IMR-90 (cell line): ENCODE data around the gene PEAK1. TPM values are rescaled to one million over a fixed set of nuclear protein-coding genes. Genes with fewer than 3 reads are reported as not detected.
A peak's percentile ranks its signal among the peaks of the same experiment; 100 is the strongest.

Experiments used
- ATAC-seq: fragments of 200-7000 bp; cut with Tn5 transposase; 2 replicates; pipeline ENCODE4 v1.9.1; 2020; ENCODE audit warnings: low read depth, mild to moderate bottlenecking, moderate library complexity
- BruUV-seq: library from RNA; stranded (reverse); fragments of 400-500 nt; replicated peaks from 2 replicates; lab custom pipeline; 2021; lab: Mats Ljungman, UMichigan
- CTCF ChIA-PET: fragments of 300-600 bp; formaldehyde crosslinking; extraction: SDS; loops from one replicate; lab custom pipeline; 2021; ENCODE audit warnings: antibody characterized with exemption; lab: Yijun Ruan, JAX
- POLR2A ChIA-PET: fragments of 300-600 bp; sonication (Branson Sonifier 250); formaldehyde crosslinking; loops from one replicate; lab custom pipeline; 2022; ENCODE audit warnings: antibody characterized with exemption; ENCODE audit not compliant: unreplicated experiment; lab: Charles Lee
- DNase-seq: peaks from one replicate; pipeline ENCODE4 v3.0.0; 2013
- H2AFZ ChIP-seq: replicated peaks from 2 replicates; pipeline ENCODE3; 2013; ENCODE audit warnings: low read length, mild to moderate bottlenecking; ENCODE audit not compliant: poor library complexity
- H2AK5ac ChIP-seq: 2 replicates; pipeline ENCODE4 v1.6.1; 2013; ENCODE audit warnings: low read depth, low read length, inconsistent platforms
- H2AK9ac ChIP-seq: replicated peaks from 2 replicates; pipeline ENCODE3; 2013; ENCODE audit warnings: mild to moderate bottlenecking, low read depth, low read length, moderate library complexity; ENCODE audit not compliant: poor library complexity
- H2BK120ac ChIP-seq: 2 replicates; pipeline ENCODE4 v1.6.1; 2013; ENCODE audit warnings: low read depth, low read length, inconsistent platforms
- H2BK15ac ChIP-seq: 3 replicates; pipeline ENCODE4 v1.6.1; 2013; ENCODE audit warnings: low read depth, low read length, inconsistent platforms
- H2BK20ac ChIP-seq: 2 replicates; pipeline ENCODE4 v1.6.1; 2013; ENCODE audit warnings: low read depth, mild to moderate bottlenecking, inconsistent platforms, low read length, moderate library complexity
- H2BK5ac ChIP-seq: 2 replicates; pipeline ENCODE4 v1.6.1; 2013; ENCODE audit warnings: mild to moderate bottlenecking, low read depth, low read length, inconsistent platforms; ENCODE audit not compliant: poor library complexity, severe bottlenecking
- H3K14ac ChIP-seq: replicated peaks from 2 replicates; pipeline ENCODE4 v1.6.1; 2013; ENCODE audit warnings: low read depth, low read length, inconsistent platforms
- H3K18ac ChIP-seq: 2 replicates; pipeline ENCODE4 v1.6.1; 2013; ENCODE audit warnings: low read depth, low read length, control low read depth
- H3K23ac ChIP-seq: 2 replicates; pipeline ENCODE4 v1.6.1; 2013; ENCODE audit warnings: low read depth, low read length, inconsistent platforms
- H3K27ac ChIP-seq: 2 replicates; pipeline ENCODE4 v1.5.1; 2013; ENCODE audit warnings: mild to moderate bottlenecking, control low read depth, low read length; ENCODE audit not compliant: insufficient read depth
- H3K27me3 ChIP-seq: 2 replicates; pipeline ENCODE4 v1.6.1; 2013; ENCODE audit warnings: low read length; ENCODE audit not compliant: control insufficient read depth, insufficient read depth
- H3K36me3 ChIP-seq: 2 replicates; pipeline ENCODE4 v1.6.1; 2013; ENCODE audit warnings: low read length, mixed read lengths; ENCODE audit not compliant: control insufficient read depth, insufficient read depth
- H3K4ac ChIP-seq: 2 replicates; pipeline ENCODE4 v1.6.1; 2013; ENCODE audit warnings: low read depth, low read length, inconsistent platforms
- H3K4me1 ChIP-seq: 2 replicates; pipeline ENCODE4 v1.6.1; 2013; ENCODE audit warnings: low read length, mixed read lengths; ENCODE audit not compliant: control insufficient read depth, insufficient read depth
- H3K4me2 ChIP-seq: 2 replicates; pipeline ENCODE4 v1.6.1; 2013; ENCODE audit warnings: low read depth, mild to moderate bottlenecking, control low read depth, low read length, moderate library complexity
- H3K4me3 ChIP-seq: 2 replicates; pipeline ENCODE4 v1.5.1; 2013; ENCODE audit warnings: low read depth, mild to moderate bottlenecking, control low read depth, low read length, moderate library complexity; ENCODE audit not compliant: insufficient read depth
- H3K56ac ChIP-seq: 2 replicates; pipeline ENCODE4 v1.6.1; 2013; ENCODE audit warnings: low read length, inconsistent platforms; ENCODE audit not compliant: insufficient read depth; ENCODE audit errors: extremely low read depth
- H3K79me1 ChIP-seq, 2 experiments: 2 replicates each; pipeline ENCODE4 v1.6.1; 2013; ENCODE audit warnings: low read length in 2 of 2, inconsistent platforms in 1 of 2, low read depth in 1 of 2
- H3K9ac ChIP-seq: 2 replicates; pipeline ENCODE4 v1.6.1; 2013; ENCODE audit warnings: low read depth, low read length, control low read depth
- H3K9me1 ChIP-seq: 2 replicates; pipeline ENCODE4 v1.6.1; 2013; ENCODE audit warnings: low read length, inconsistent platforms; ENCODE audit not compliant: insufficient read depth
- H3K9me3 ChIP-seq: 2 replicates; pipeline ENCODE4 v1.6.1; 2013; ENCODE audit warnings: low read length; ENCODE audit not compliant: control insufficient read depth, insufficient read depth
- H4K20me1 ChIP-seq: 2 replicates; pipeline ENCODE4 v1.6.1; 2013; ENCODE audit warnings: low read length, inconsistent platforms; ENCODE audit not compliant: insufficient read depth
- H4K5ac ChIP-seq: 2 replicates; pipeline ENCODE4 v1.6.1; 2013; ENCODE audit warnings: mild to moderate bottlenecking, low read depth, low read length, control low read depth
- H4K8ac ChIP-seq, 2 experiments: 2 replicates each; pipeline ENCODE4 v1.6.1; 2013; ENCODE audit warnings: low read depth in 2 of 2, low read length in 2 of 2, control low read depth in 1 of 2, inconsistent platforms in 1 of 2
- H4K91ac ChIP-seq: 2 replicates; pipeline ENCODE4 v1.6.1; 2013; ENCODE audit warnings: low read depth, low read length, inconsistent platforms; ENCODE audit not compliant: insufficient read depth
- BHLHE40 ChIP-seq: fragments of 150-350 bp; IDR thresholded peaks from 2 replicates; pipeline ENCODE4 v1.6.1; 2016; ENCODE audit warnings: mild to moderate bottlenecking, low read depth, low read length
- CHD1 ChIP-seq: IDR thresholded peaks from 2 replicates; pipeline ENCODE4 v1.6.1; 2012; ENCODE audit warnings: low read depth, low read length, improper control_type of control experiment
- ELK1 ChIP-seq: fragments of 150-350 bp; IDR thresholded peaks from 2 replicates; pipeline ENCODE4 v1.6.1; 2016; ENCODE audit warnings: low read depth, mild to moderate bottlenecking, low read length, moderate library complexity, borderline replicate concordance
- MAFK ChIP-seq: IDR thresholded peaks from 2 replicates; pipeline ENCODE4 v1.6.1; 2012; ENCODE audit warnings: low read depth, low read length, improper control_type of control experiment
- MXI1 ChIP-seq: IDR thresholded peaks from 2 replicates; pipeline ENCODE4 v1.6.1; 2012; ENCODE audit warnings: low read depth, mild to moderate bottlenecking, low read length, moderate library complexity, borderline replicate concordance
- RFX5 ChIP-seq: IDR thresholded peaks from 2 replicates; pipeline ENCODE4 v1.8.0; 2012; ENCODE audit warnings: low read depth, mild to moderate bottlenecking, low read length, moderate library complexity
- SMC3 ChIP-seq: fragments of 150-350 bp; IDR thresholded peaks from 2 replicates; pipeline ENCODE4 v1.6.1; 2016; ENCODE audit warnings: low read depth, mild to moderate bottlenecking, antibody characterized with exemption, low read length, moderate library complexity
- USF2 ChIP-seq: fragments of 150-350 bp; IDR thresholded peaks from 2 replicates; pipeline ENCODE4 v1.6.1; 2017; ENCODE audit warnings: mild to moderate bottlenecking, antibody characterized with exemption, low read length, low read depth
- whole genome bisulfite sequencing, 2 experiments: methylation state at CpG; one replicate each; pipeline versions ENCODE4 v1.1.5 to v1.1.7; 2013; ENCODE audit warnings: missing lambda C conversion rate in 2 of 2; ENCODE audit not compliant: insufficient read length in 1 of 2; ENCODE audit errors: extremely low coverage in 2 of 2; 5-methylcytosine and 5-hydroxymethylcytosine counted together
- dilution Hi-C: fragments of 300-500 bp; cut with HindIII; formaldehyde crosslinking; loops from one replicate; pipeline ENCODE4 v1.14.3; 2018; ENCODE audit warnings: low sequenced_read_pairs; ENCODE audit not compliant: unreplicated experiment
- in situ Hi-C: fragments of 300-500 bp; cut with MboI; formaldehyde crosslinking; loops from 3 replicates; pipeline ENCODE4 v1.14.3; 2019; ENCODE audit warnings: low sequenced_read_pairs, inconsistent platforms, mixed read lengths
- intact Hi-C: fragments of 100-400 bp; cut with micrococcal nuclease; formaldehyde crosslinking; loops from 2 replicates; pipeline ENCODE4 v1.10.0; 2022
- polyA plus RNA-seq, 3 experiments: library from polyadenylated mRNA; depleted of rRNA; stranded (reverse); fragments of >200 nt; gene quantifications; 2 replicates each; pipeline ENCODE4 v1.2.3, GENCODE V29; 2012; ENCODE audit warnings: low replicate concordance in 1 of 3
- total RNA-seq: library from RNA; depleted of rRNA; stranded (reverse); fragments of >200 nt; gene quantifications from 2 replicates; pipeline ENCODE4 v1.2.3, GENCODE V29; 2012

The PEAK1 gene
- total and polyA plus RNA-seq, 2 of the 4 experiments (the other 2 are of a cell fraction), result 21.5 to 43.9 TPM

DNA sequence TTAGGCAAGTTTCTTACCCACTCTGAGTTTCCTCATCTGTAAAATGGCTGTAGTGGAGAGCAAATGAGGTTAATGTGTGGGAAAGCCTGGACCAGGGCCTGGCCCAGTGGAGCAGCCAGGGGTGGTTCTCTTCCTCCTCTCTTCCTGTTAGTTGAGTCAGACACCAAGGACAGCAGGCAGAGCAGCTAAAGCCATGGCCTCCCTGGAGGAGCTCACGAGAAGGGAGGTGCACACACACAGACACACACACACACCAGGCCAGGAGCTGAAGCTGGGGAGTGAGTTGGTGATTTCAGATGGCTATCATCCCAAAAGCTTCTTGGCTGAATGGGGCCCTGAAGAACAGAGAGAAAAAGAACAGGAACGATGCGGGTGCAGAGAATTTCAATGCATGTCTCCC lies 315.7 kb downstream of the PEAK1 start:
- BruUV-seq, result no TSS peak

More for the DNA sequence above, 315.7 kb downstream of the PEAK1 start:
- Histone ChIP-seq H3K4me3 (no peak overlapping the region), H3K56ac (no peak overlapping the region), H4K8ac (no peak overlapping the region), H4K20me1 (peaks cover 10% of the 10 kb centered on the region), H3K9me3 (no peaks in the 10 kb centered on the region), H3K79me1 (peaks cover 0 to 14% of the 10 kb centered on the region in 2 experiments; a peak in 2 of 4 replicates), H3K4me2 (no peak overlapping the region), H3K23ac (no peak overlapping the region), H3K18ac (no peak overlapping the region), H3K4me1 (peaks cover 8% of the 10 kb centered on the region), H3K14ac (no peak overlapping the region), H2AFZ (no peak overlapping the region), H2AK5ac (no peak overlapping the region), H2AK9ac (no peak overlapping the region), H3K9me1 (peaks cover 7% of the 10 kb centered on the region), H2BK120ac (no peak overlapping the region), H3K4ac (no peak overlapping the region), H4K91ac (no peak overlapping the region), H3K27ac (no peak overlapping the region), H3K36me3 (no peaks in the 10 kb centered on the region), H2BK5ac (no peak overlapping the region), H3K9ac (no peak overlapping the region), H2BK15ac (no peak overlapping the region), H3K27me3 (no peaks in the 10 kb centered on the region), H2BK20ac (no peak overlapping the region), H4K5ac (no peak overlapping the region)
- TF ChIP-seq RFX5 (no peak), CHD1 (no peak), SMC3 (no peak), ELK1 (no peak), MXI1 (no peak), USF2 (no peak), BHLHE40 (no peak), MAFK (no peak)
- intact Hi-C loops, result no loop called here
- ChIA-PET CTCF (no interaction called here), POLR2A (no interaction called here)
- dilution Hi-C loops, result no loop called here
- ATAC-seq, result peak; percentile 33; the same call in 1 of the 2 replicates
- DNase-seq, result peak; percentile 32
- WGBS, 2 experiments, result 92% methylated on average over 2 of the region's 3 CpGs; no CpG with 5 or more reads in 1 of the 2 experiments
- in situ Hi-C loops, result no loop called here
